Calu3 (cell line): ENCODE results near the gene FBXO28. TPM values are rescaled to one million over a fixed set of nuclear protein-coding genes. Genes with fewer than 3 reads are reported as not detected.

Source experiments
- BruUV-seq: library from RNA; stranded (reverse); fragments of 400-500 nt; replicated peaks from 2 replicates; lab custom pipeline; 2021; lab: Mats Ljungman, UMichigan
- CTCF ChIA-PET: fragments of 300-600 bp; sonication (Branson Sonifier 250); formaldehyde crosslinking; loops from one replicate; lab custom pipeline; 2022; ENCODE audit warnings: antibody characterized with exemption; lab: Charles Lee
- DNase-seq: peaks from one replicate; pipeline ENCODE4 v3.0.0; 2022
- H3K27ac Mint-ChIP-seq: one replicate; pipeline ENCODE4 v1.8.0; 2022; ENCODE audit warnings: mixed read lengths; ENCODE audit not compliant: unreplicated experiment
- H3K27me3 Mint-ChIP-seq: one replicate; pipeline ENCODE4 v1.8.0; 2022; ENCODE audit warnings: mixed read lengths; ENCODE audit not compliant: unreplicated experiment
- H3K36me3 Mint-ChIP-seq: one replicate; pipeline ENCODE4 v1.8.0; 2022; ENCODE audit warnings: mild to moderate bottlenecking, moderate library complexity, mixed read lengths; ENCODE audit not compliant: insufficient read depth, unreplicated experiment
- H3K4me1 Mint-ChIP-seq: one replicate; pipeline ENCODE4 v1.8.0; 2022; ENCODE audit warnings: mild to moderate bottlenecking, low read depth, mixed read lengths; ENCODE audit not compliant: unreplicated experiment
- H3K4me3 Mint-ChIP-seq: one replicate; pipeline ENCODE4 v1.8.0; 2022; ENCODE audit warnings: mild to moderate bottlenecking, low read depth, moderate library complexity, mixed read lengths; ENCODE audit not compliant: unreplicated experiment
- H3K9me3 Mint-ChIP-seq: one replicate; pipeline ENCODE4 v1.8.0; 2022; ENCODE audit warnings: low read depth, mixed read lengths; ENCODE audit not compliant: unreplicated experiment
- intact Hi-C: fragments of 100-400 bp; cut with micrococcal nuclease; formaldehyde crosslinking; loops from one replicate; pipeline ENCODE4 v1.10.0; 2022; ENCODE audit not compliant: unreplicated experiment
- total RNA-seq: library from RNA; stranded (reverse); gene quantifications from 2 replicates; pipeline ENCODE4 v1.2.3, GENCODE V29; 2022
- TF ChIP-seq, protein P1 (sequence below): fragments of 200-600 bp; IDR thresholded peaks from one replicate; pipeline ENCODE4 v1.8.0; 2022; ENCODE audit warnings: antibody characterized with exemption; ENCODE audit not compliant: unreplicated experiment

FBXO28 gene
- total RNA-seq, 1 experiment from 2014 or later = 100 TPM

DNA sequence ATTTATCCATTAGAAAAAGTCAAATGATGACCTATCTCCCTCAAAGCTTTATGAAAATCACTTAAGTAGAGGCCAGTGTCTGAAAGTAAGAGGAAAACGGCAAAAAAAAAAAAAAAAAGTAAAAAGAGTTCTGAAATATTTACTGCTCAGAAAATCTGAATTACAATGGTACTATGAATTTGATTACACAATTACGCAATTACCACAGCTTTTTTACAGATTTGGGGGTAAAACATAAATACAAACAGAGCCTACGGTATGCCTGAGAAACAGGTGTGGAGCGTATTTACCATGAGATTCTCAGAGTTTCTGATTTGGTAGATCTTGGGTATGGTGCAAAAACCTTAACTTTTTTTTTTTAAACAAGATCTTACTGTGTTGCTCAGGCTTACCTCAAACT, 15.9 kb upstream of the FBXO28 start:
- no peak overlapping the region for H3K27ac Mint-ChIP-seq
- intact Hi-C loops = no loop called here

DNA sequence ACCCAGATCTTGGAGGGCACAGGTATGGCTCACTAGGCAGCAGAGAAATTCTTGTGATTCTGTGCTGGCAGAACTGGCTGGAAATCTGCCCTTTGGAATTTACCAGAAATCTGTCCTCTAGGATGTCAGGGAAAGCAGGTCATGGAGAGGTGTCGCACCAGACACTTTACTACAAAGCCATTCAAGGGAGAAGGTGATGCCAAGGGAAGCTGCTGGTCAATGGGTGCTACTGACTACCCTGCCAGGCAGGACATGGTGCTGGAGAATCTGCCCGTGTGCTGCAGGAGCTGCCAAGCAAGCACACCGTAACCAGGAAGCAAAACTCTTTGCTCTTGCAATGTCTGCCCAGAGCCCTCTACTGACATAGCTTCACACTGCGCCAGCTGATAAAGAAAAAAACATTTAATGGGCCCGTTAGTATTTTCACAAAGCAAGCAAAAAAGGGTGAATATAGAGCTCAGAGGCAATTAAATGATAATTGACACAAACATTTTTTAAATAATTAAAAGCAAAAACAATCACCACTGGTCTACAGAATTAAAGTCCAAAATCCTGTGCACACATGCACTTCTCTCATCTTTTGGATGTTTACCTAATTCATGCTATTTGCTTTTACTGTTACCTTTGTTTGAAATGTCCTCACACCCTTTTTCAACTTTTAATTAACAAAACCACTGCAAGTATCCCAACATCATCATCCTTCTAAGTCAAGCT, 7.2 kb upstream of the FBXO28 start:
- peaks cover 2% of the 10 kb centered on the region for H3K9me3 Mint-ChIP-seq
- no peak overlapping the region for H3K4me3 Mint-ChIP-seq
- H3K4me1 Mint-ChIP-seq = peaks cover 35% of the 10 kb centered on the region
- H3K27ac Mint-ChIP-seq = peak overlapping the region; percentile 24
- CTCF ChIA-PET = interaction anchor here (0.6 to 1.8 kb wide), 12 partner anchors 9 to 295 kb away, joined by 3 to 14 read pairs (median 4); no protein-coding TSS in a partner anchor
- intact Hi-C loops = loop anchor here (2.0 to 5.0 kb wide), 2 partner anchors 26 to 39 kb away; no protein-coding TSS in a partner anchor
- TF ChIP-seq, protein P1, sequence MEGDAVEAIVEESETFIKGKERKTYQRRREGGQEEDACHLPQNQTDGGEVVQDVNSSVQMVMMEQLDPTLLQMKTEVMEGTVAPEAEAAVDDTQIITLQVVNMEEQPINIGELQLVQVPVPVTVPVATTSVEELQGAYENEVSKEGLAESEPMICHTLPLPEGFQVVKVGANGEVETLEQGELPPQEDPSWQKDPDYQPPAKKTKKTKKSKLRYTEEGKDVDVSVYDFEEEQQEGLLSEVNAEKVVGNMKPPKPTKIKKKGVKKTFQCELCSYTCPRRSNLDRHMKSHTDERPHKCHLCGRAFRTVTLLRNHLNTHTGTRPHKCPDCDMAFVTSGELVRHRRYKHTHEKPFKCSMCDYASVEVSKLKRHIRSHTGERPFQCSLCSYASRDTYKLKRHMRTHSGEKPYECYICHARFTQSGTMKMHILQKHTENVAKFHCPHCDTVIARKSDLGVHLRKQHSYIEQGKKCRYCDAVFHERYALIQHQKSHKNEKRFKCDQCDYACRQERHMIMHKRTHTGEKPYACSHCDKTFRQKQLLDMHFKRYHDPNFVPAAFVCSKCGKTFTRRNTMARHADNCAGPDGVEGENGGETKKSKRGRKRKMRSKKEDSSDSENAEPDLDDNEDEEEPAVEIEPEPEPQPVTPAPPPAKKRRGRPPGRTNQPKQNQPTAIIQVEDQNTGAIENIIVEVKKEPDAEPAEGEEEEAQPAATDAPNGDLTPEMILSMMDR = peak; percentile 21
- BruUV-seq = no TSS peak
- H3K36me3 Mint-ChIP-seq = no peaks in the 10 kb centered on the region
- H3K27me3 Mint-ChIP-seq = no peaks in the 10 kb centered on the region
- DNase-seq = peak; percentile 68

More for the DNA sequence above, 15.9 kb upstream of the FBXO28 start:
- BruUV-seq = no TSS peak
- TF ChIP-seq, protein P1 = no peak
- Mint-ChIP-seq H3K27me3 (no peaks in the 10 kb centered on the region), H3K4me1 (no peaks in the 10 kb centered on the region), H3K36me3 (no peaks in the 10 kb centered on the region), H3K4me3 (no peak overlapping the region), H3K9me3 (no peaks in the 10 kb centered on the region)
- DNase-seq = no peak
- CTCF ChIA-PET = no interaction called here

- peaks cover 35% of the 10 kb centered on the region for H3K4me1 Mint-ChIP-seq
- intact Hi-C loops = loop anchor here (2.0 to 5.0 kb wide), 2 partner anchors 26 to 40 kb away; no protein-coding TSS in a partner anchor
- peaks cover 2% of the 10 kb centered on the region for H3K9me3 Mint-ChIP-seq
- no TSS peak for BruUV-seq
- TF ChIP-seq, protein P1 = no peak
- no peaks in the 10 kb centered on the region for H3K36me3 Mint-ChIP-seq
- peak overlapping the region; percentile 24 for H3K27ac Mint-ChIP-seq
- H3K4me3 Mint-ChIP-seq = no peak overlapping the region
- no peak for DNase-seq
- no peaks in the 10 kb centered on the region for H3K27me3 Mint-ChIP-seq
- CTCF ChIA-PET = interaction anchor here (0.6 to 1.8 kb wide), 13 partner anchors 9 to 296 kb away, joined by 3 to 14 read pairs (median 4); no protein-coding TSS in a partner anchor
These were observed 6.7 kb upstream of the FBXO28 start for GRCh38 chr1:224107282-224107625.

DNA sequence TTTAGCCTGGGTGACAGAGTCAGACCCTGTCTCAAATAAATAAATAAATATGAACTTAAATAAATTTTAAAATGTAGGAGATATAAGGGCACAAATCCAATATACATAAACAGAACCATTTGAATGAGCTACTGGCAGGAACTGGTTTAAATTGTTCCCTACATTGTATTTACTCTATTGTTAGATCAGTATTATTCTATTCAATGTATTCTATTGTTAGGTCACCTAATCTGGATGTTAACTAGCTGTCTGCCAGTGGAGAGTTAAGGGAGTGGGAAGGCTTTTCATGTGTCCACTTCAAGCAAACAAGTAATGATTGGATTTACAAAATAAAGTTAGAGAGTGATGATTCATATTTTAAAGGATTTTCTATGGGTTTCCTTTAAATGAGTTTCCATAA, 4.9 kb upstream of the FBXO28 start:
- Mint-ChIP-seq H3K9me3 (peaks cover 2% of the 10 kb centered on the region), H3K4me1 (peaks cover 45% of the 10 kb centered on the region), H3K4me3 (no peak overlapping the region), H3K36me3 (peaks cover 5% of the 10 kb centered on the region), H3K27ac (no peak overlapping the region), H3K27me3 (no peaks in the 10 kb centered on the region)
- no TSS peak for BruUV-seq
- CTCF ChIA-PET = interaction anchor here (0.6 to 1.2 kb wide), 4 partner anchors 13 to 116 kb away, joined by 3 read pairs; no protein-coding TSS in a partner anchor
- TF ChIP-seq, protein P1 = no peak
- intact Hi-C loops = loop anchor here (5.0 kb wide), 1 partner anchor 42 kb away; no protein-coding TSS in a partner anchor
- no peak for DNase-seq
